Stimulated activated CD4-positive, alpha-beta T cell treated with anti-CD3 and anti-CD28 coated beads, TNF-alpha, amount 100 ng/mL, for 4 hours (primary cell): Measurements from ENCODE around the gene PNPT1.
"Not testable (repeated sequence)": the region's sequence is repeated elsewhere in the genome, so short reads cannot be mapped to it uniquely, and the experiment has no call there.

Experiments used
- DNase-seq, 3 experiments: peaks; one replicate each; pipeline ENCODE4 v3.0.0-alpha.2; 2020; ENCODE audit warnings: low read depth in 3 of 3

PNPT1 gene

DNA sequence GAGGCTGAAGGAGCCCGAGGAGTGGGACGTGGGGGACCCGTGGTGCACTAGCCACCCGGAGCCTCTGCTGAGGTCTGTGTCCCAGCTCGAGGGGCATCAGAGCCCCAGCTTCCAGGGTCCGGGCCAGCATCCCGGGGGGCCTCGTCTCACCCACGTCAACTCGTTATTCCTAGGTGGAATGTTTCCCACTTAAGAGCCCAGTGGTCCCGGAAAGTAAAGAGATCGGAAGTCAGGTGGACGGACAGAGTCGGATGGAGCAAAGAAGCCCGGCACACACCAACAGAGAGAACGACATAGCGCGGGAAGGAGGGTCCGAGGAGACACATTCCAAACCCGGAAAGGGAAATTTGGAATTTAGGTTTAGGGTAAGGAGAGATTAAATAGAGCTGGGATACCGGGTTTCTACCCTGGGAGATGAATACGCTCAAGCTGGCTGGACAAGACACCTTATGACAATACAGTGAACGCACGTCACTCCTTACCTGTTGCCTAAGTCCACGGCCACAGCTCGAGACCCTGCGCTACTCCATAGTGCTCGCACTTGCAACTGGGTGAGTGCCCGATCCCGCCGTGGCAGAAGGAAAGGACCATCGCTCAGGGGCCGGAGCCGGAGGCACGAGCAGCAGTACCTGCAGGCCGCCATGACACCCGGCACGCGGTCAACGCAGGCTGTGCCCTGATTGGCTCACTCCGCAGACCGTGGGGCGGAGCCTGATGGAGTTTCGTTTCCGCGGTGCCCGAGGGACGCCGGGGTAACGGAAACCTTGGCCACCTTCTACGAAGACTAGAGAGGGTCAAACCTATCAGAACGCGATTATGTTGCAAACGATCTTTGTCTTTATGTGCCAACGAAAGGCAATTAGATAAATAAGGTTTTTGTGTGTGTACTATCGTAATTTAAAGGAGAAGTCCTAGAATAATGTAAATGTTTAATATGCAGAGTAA, at the start of gene PNPT1:
PNPT1 (minus strand) TSS at position 664 of the 945 bp plus-strand sequence; CDS start at position 643, 21 bp downstream.
- peak; percentile 81 to 91 (median 88) for DNase-seq

DNA sequence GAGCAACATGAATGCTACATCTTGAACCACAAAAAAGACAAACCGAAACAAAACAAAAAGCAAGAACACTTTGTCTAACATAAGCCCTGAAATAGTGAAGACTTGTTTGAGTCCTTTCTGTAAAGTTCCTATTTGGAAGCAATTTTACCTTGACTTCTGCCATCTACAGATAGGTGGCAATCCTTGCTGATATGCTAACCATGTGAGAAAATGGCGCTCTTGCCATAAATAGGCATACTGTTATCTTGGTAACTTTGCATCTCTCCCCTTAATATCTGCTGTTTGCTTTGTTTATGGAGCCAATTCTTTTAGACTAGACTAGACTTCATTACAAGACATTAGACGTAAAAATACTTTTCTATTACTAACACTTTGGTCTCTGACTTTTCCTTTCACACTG, 49.4 kb upstream of the PNPT1 start:
- no peak for DNase-seq

DNA sequence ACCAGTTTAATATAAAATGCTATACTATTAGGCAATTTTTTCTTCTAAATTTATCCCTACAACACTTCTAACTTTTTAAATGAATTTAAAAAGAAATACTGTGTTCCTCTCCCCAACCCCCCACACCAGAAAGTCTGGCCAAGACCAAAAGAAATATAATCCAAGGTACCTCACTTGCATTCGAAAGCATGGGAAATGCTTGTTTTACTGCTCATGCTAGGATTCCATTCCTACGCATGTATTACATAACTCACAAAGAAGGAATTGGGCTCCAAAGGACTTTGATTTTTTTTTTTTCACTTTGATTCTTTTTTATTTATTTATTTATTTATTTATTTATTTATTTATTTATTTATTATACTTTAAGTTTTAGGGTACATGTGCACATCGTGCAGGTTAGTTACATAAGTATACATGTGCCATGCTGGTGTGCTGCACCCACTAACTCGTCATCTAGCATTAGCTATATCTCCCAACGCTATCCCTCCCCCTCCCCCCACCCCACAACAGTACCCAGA, 42.4 kb upstream of the PNPT1 start:
- DNase-seq = not testable (repeated sequence)

DNA sequence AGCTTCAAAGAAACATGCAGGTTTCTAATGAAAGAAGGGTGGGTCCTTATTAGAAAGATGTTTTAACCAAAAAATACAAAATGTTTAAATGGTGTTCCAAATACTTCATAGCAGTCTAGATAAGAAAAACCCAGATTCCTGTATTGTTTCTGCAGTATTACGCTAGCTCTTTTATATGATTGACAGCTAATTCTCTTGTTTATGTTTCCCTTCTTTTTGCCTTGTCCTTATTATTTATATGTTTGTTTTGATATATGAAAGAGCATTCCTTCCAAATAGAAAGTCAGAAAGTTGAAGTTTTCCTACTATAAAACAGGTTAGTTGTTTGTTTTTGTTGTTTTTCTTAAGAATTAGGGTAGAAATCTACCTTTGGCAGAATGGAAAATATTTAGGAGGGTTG, 41.1 kb upstream of the PNPT1 start:
- no peak for DNase-seq

DNA sequence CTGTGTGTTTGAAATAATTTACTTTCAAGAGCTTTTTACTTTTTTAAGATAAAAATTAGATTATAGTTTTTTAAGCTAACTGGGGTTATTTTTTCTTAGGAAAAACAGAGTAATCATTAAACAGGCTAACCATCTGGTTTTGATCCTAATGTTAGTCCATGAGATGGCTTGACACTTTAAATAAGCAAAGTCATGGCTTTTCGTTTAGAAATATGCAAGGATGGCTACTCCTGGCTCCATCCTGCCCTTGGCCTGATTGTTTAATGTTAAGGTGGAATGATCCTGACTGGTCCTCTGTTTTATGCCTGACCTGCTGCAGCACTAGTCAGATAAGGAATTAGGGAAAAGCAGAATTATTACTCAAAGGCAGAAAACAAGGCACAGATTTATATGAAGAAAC, 39.7 kb upstream of the PNPT1 start:
- no peak for DNase-seq

DNA sequence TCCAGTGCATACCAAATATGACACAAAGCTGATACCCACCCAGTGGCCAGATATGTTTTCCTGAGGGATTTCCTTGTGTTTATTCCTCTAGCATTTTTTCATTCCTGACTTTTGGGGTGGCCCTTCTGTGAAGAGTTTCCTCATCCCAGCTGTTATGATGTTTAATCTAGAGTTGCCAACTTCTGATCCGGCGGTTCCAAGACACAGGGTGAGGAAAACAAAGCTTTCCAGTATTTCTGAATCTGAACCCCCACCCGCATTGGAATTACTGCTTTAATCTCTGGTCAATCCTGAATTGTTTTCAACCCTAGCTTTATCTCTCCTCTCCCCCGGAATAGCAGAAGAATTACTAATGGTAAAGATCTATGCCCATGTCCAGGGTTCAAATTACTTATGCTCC, 39.2 kb upstream of the PNPT1 start:
- DNase-seq = no peak

DNA sequence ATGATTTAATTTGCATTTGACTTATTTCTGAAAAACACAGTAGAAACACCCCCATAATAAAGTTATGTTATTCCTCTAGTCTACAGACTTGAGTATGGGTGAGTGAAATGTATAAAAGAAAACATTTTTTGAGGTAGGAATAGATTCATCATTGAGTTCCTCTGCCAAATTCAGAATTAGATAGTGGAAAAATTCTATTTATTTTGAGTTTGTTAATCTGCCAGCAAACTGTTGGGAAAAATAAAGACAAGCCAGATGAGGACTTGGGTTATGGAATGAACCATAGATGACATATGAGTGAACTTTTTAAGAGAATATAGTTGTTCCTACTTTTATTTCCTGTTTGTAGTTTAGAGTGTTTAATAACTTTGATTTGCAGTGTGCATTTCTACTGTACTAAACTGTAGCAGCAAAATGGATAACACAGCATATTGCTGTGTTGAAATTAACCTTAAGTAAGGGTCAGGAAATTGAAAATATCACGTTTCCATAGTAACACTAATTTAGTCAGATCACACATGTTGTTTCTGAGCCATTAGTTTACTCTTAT, 35.6 kb upstream of the PNPT1 start:
- no peak for DNase-seq

DNA sequence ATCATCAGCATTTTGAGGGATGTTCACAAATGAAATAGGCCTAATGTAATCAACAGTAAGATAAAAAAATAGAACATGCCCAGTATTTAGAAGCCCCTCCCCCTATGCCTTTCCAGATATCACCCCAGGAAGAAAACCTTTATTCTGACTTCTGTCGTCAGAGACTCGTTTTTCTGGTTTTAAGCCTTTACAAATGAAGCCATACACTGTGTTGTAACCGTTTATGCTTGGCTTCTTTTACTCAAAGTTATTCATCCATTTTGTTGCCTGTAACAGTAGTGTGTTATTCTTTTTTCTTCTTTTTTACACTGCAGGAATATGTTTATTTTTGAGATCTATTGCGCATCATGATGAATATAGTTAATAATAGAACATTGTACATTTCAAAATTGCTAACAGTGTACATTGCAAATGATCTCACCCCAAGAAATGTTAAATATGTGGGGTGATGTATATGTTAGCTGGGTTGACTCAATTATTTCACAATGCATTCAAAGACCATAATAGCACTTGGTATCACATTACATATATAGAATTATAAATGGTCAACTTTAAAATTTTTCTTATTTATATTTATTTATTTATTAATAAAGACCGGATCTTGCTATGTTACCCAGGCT, 28.1 kb upstream of the PNPT1 start:
- DNase-seq = no peak

DNA sequence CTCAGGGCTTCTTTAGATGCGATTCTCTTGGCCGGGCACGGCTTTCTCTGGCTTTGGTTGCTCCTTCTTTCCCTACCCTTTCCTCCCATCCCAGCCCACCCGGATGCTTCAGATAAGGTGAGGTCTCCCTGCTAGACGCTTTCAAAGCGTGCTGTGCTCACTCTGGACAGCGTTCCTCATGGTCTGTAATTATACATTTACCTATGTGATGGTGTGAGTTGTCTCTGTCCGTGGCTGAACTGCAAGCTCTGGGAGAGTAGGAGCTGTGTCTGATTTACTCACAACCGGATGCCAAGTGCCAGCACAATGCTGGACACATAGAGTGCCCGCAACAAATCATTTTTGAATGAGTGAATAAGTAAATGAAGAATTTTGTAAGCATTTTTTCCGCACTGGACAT, 26.8 kb upstream of the PNPT1 start:
- no peak for DNase-seq

DNA sequence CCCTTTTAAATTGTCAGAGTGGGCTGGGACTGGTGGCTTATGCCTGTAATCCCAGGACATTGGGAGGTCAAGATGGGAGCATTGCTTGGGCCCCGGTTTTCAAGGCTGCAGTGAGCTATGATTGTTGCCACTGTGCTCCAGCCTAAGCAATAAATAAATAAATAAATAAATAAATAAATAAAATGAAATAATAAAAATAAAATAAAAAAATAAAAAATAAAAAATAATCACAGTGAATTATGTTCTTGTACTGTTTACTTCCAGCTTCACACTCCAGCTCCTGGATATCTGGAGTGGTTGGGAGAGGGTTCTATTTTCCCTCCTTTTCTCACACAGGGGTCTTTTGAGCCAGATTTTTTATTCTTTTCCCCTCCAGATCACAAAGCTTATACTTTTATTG, 26.2 kb upstream of the PNPT1 start:
- DNase-seq = no peak

DNA sequence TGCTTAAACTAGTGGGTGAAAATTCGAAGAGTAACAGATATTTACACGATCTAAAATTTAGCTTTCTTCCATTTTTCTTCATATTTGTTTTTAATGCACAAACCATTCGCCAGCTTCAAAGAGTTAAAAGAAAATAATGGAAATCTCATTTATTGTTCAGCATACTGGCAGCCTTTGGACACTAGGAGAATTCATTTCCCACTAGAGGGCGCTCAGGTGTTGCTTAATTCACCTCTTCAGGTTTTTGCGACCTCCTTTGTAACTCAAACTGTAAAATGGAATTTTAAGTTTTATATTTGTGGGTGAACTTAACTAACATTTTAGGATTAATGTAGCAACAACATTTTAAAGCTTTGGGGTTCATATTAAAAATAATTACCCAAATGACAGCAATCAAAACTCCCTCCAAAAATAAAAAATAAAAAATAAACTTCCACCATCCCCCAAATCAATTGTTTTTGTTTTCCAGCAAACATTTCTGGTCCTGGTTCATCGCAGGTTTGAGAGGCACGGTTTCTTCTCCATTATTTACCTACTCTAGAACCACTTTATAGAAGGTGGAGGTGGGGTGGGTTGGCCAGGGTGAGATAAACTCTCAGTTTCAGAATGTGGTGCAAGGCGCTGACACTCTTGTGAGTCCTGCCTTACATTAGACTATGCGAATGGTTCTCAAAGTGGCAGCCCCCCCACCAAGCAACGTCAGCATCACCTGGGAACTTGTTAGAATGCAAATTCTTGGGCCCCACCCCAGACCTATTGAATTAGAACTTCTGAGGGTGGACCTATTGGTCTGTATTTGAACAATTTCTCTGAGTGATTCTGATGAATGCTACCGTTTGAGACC, 24.7 kb upstream of the PNPT1 start:
- peak in 1 of 3 experiments; percentile 10 for DNase-seq

DNA sequence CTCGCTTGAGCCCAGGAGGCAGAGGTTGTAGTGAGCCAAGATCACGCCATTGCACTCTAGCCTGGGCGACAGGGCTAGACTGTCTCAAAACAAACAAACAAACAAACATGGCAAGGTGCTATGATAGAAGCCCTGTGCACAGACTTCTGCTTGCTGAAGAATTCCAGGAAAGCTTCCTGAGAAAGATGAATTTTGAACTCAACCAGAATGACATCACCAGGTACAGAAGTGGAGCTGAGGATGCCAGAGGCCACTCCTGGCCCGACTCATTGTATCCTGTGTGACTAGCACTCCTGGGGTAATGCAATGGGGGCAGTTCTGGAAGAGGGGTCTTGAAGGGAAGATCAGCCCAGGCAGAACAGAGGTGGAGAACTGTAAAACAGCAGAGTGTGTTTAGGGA, 22.0 kb upstream of the PNPT1 start:
- DNase-seq = no peak

DNA sequence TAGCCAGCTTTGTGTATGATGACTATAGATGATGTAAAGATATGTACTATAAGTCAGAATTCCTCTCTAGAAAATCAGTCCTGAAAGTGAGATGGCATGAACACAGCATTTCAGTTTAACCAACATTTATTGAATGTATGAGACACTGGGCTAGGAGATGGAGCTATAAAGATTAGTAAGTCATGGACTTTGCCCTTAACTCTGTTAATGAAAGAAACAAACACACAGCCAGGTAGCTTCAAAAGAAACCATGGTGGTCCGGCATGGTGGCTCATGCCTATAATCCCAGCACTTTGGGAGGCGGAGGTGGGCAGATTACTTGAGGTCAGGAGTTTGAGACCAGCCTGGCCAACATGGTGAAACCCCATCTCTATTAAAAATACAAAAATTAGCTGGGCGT, 21.5 kb upstream of the PNPT1 start:
- not testable (repeated sequence) for DNase-seq

DNA sequence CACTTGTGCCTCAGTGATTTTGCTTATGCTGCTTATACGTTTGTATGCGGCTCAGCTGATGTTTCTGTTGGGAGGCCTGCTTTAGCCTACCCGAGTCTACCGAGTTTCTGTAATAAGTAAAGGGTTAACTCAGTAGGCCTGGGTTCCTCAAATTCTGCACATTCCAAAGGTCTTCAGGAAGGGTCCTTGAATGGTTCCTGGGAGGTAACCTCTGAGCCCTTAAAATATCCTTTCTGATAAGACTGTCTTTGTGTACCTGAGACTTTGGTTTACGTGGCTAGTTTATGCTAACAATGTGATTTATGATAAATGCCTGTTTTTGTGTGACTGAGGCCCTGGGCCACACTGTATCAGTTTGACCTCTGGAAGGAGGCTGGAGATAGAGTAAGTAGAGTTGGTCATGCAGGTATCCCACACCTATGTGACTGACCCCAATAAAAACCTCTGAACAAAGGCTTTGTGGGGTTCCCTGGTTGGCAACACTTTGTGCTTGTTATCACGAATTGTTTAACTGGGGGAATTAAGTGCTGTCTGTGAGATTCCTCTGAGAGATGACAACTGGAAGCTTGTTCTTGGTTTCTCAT, 18.9 kb upstream of the PNPT1 start:
- no peak for DNase-seq

DNA sequence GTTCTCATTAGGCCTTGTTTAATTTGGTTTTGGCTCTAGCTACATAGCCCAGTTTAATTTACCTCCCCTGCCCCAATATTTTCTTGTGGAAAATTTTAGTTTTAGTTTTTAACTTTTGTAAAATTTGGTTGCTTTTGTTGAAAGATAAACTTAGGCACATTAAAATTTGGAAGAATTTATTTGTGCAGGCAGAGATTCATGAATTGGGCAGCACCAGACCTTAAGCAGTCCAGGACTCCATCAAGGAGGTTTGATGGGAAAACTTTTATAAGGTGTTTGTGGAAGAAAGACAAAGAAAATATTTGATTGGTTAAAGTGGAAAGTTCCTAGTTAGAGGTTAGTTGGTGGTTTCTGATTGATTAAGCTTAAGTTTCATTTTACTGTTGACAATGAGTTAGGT, 16.4 kb upstream of the PNPT1 start:
- DNase-seq = no peak

DNA sequence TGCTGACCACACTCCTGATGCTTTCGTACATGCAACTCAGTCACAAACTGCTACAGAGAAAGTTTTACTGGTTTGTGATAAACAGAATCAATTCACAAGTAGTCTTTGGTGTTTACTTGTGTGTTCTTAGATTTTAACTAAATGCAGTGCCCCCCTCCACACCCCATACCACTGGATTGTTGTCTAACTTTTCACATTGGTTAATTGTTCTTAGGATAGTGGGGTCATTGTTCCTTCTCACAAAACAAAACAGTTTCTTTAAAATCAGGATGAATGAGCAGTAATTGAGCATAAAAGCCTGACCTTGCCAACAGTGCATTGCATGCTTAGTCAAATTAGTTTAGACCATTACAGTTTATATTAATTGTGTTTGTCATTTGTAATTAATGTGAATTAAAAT, 14.1 kb upstream of the PNPT1 start:
- no peak for DNase-seq

DNA sequence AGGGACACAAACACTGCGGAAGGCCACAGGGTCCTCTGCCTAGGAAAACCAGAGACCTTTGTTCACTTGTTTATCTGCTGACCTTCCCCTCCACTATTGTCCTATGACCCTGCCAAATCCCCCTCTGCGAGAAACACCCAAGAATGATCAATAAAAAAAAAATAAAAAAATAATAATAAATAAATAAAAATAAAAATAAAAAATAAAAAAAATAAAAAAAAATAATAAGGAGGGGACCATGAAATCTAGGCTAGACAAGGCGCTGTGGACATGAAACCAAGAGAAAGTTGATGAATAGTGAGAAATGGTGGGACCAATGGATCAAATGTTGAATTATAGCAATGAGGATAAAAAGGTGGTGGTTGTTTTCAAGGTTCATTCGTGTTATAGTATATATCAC, 12.6 kb upstream of the PNPT1 start:
- DNase-seq = not testable (repeated sequence)

DNA sequence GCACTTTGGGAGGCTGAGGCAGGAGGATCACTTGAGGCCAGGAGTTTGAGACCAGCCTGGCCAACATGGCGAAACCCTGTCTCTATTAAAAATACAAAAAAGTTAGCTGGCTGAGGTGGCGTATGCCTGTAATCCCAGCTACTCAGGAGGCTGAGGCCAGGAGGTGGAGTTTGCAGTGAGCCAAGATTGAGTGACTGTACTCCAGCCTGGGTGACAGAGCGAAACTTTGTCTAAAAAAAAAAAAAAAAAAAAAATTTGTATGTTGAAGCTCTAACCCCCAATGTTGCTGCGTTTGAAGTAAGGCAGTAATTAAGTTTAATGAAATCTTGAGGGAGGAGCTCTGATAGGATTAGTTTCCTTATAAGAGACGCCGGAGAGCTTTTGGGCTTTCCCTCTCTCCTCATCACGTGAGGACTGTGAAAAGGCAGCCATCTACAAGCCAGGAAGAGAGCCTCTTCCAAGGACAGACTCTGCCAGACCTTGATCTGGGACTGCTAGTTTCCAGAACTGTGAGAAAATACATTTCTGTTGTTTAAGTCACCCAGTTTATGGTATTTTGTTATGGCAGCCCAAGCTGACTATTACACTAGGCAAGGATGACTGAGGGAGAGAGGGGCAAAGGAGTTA, 11.5 kb upstream of the PNPT1 start:
- DNase-seq = no peak

DNA sequence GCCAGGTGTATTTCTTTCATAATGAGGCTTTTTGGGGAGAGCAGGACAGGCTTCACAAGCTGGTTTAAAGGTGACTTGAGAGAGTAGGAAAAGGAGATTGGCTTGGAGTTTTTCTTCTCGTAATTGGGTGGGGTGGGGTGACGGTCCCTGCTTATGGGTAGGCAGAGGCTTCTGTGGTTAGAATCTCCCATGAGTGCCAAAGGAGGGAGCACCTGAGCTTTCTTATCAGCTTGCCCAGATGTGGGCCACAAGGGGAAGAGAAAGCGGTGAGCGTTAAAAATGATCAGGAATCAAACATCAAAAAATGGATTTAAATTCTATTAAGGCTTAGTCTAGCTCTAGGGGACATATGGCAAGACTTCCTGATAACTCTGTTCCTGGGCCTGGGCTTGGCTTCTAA, 9.7 kb upstream of the PNPT1 start:
- DNase-seq = no peak

DNA sequence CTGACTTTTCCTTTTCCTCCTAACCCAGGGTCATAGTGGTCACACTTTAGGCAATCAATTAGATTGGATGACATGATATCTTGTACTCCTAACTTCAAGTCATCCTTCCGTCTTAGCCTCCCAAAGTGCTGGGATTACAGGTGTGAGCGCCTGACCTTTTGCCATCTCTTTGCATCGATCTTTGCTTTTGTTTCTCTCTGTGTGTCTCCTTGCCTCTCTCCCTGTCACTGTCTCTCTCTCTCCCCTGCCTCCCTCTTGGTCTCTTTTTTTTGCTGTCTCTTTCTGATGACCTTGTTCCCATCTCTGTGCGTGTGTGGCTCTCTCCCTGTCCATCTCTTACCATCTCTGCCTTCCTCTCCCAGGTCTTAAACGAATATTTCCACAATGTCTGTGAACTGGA, 904 bp downstream of the PNPT1 start:
- not testable (repeated sequence) for DNase-seq

DNA sequence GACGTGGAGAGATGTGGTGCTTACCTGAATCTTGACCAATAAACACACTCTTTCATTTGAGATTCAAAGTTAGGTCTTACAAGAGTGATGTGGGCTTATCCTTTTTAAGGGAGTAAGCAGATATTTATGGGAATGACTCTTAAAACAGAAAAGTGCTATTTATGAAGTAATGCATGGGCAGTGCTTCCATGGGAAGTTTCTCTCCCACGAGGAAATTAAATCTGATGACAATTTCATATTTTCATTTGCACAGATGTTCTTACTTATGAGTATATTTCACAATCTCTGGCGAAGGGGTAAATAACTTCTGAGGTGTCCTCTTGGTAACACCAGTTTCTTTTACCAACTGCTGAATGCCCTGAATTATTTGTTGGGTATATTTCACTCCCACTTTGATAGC, 21.0 kb downstream of the PNPT1 start:
- no peak for DNase-seq
